Panc1 (cell line): ENCODE data around the gene TMEM154.

Experiments used
- CTCF ChIP-seq: fragments of 450-650 bp; IDR thresholded peaks from 2 replicates; pipeline ENCODE4 v1.5.1; 2017; ENCODE audit warnings: mild to moderate bottlenecking
- REST ChIP-seq, 2 experiments: IDR thresholded peaks; 2 replicates each; pipeline ENCODE4 v1.6.1; 2011 to 2012; ENCODE audit warnings: low read depth in 2 of 2, control low read depth in 1 of 2, low read length in 1 of 2, mild to moderate bottlenecking in 1 of 2, moderate library complexity in 1 of 2; ENCODE audit not compliant: insufficient read depth in 1 of 2
- SIN3A ChIP-seq: IDR thresholded peaks from 2 replicates; pipeline ENCODE4 v1.6.1; 2012; ENCODE audit warnings: low read depth, mild to moderate bottlenecking, low read length, moderate library complexity, borderline replicate concordance; ENCODE audit not compliant: insufficient read depth

- TF ChIP-seq CTCF: no peak
- TF ChIP-seq SIN3A: no peak
- TF ChIP-seq REST (IDR thresholded peaks at IDR 0.05; ENCODE audit: insufficient read depth in 1 of 2, low read depth in 2 of 2, low read length in 1 of 2): no peak
These were observed 81.3 kb downstream of the TMEM154 start for GRCh38 chr4:152598454-152598853.
